HPDE6-E6E7 (cell line): ENCODE data around the gene ADAM10.

Experiments
- DNase-seq: peaks from one replicate; pipeline ENCODE4 v3.0.0; 2011; ENCODE audit warnings: missing footprints; ENCODE audit errors: extremely low spot score

The ADAM10 gene

DNA sequence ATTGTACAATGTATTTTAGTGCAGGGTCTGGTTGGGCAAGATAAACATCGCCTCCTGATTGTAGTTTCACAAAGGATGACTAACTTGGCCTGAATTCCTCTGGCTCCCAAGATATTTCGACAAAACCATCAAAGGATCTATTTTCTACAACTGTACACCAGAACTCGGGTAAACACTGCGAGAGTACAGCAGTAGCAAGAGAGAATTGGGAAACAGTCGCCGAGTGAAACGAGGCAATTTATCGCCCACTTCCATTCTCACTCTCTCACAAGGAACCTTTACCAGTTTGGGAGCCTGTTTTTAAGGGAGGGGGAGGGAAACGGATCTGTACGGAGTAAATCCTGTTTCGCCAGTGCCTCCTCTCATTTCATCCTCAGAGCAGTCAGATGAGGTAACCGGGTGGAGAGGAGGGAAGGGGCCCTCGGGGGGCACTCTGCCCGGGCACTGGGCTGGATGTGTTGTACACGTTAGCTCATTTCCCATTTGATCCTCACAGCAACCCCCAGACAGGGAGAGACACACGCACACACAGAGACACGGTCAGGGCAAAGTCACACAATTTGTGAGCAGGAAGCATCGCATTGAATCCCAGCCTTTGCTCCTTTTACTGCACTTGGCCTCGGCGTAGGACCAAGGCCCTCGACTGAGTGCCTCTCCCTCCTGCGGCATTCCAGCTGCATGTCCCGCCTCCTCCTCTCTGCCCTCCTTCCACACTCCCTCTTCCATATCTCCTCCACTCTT is 197.6 kb downstream of the ADAM10 start:
- DNase-seq, result no peak

DNA sequence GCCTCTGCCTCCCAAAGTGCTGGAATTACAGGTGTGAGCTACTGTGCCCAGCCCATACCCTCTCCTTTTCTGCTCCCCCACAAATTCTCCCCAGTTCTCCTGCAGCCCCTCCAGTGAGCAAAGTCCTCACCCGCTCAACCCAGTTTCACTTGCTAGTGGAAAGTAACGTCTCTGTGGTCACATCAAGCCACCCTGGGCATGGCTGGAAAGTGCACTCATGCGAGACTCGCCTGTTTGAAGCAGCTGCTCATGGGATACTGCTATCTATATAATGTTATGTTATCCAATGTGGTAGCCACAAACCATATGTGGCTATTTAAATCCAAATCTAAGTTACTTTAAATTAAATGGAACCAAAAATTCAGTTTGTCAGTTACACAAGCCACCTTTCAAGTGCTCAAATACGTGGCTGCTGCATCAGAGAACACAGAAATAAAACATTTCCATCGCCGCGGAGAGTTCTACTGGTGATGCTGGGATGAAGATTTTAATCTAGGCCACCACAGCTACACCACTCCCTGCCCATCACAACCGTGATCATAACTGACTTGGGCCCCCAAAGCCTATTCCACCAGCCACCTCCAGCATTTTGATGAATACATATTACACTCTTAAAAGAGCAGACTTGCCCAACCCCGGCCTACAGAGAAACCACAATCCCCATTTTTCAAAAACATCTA is 198.3 kb downstream of the ADAM10 start:
- DNase-seq, result no peak

GRCh38 chr15:58549785-58550074 is 199.8 kb downstream of the ADAM10 start:
- DNase-seq, result no peak

DNA sequence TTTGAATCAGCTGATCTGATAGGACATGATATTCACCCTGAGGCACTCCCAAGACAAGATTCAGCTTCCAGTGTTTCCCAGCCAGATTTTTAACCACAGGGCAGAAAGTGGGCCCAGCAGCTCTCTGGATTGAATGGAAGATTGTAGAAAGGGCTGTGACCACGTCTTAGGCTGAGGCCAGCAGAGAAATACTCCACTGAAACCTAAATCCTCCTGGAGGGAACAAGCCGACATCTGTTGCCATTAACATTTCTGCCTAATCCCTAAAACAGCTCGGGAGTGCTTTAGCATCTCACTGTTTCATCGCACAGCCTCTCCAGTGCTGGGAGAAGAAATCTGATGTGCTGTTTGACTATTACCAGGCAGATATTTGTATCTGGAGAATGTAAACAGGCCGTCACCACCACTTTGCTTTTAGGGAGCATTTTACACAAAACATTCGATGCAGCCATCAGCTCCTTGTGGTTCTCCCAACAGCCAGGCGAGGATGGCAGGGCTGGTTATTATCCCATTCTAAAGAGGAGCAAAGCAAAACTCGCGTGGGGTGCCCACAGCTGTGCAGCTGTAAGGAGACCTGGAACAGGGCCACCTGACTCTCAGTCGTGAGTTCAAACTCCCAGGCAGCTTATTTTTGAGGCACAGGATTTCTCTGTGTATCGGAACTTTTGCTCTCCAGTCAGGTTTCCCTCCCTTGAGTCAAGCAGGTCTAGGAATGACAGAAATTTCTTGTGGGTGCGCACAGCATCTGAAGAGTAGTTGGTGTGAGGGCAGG is 200.3 kb downstream of the ADAM10 start:
- no peak for DNase-seq

DNA sequence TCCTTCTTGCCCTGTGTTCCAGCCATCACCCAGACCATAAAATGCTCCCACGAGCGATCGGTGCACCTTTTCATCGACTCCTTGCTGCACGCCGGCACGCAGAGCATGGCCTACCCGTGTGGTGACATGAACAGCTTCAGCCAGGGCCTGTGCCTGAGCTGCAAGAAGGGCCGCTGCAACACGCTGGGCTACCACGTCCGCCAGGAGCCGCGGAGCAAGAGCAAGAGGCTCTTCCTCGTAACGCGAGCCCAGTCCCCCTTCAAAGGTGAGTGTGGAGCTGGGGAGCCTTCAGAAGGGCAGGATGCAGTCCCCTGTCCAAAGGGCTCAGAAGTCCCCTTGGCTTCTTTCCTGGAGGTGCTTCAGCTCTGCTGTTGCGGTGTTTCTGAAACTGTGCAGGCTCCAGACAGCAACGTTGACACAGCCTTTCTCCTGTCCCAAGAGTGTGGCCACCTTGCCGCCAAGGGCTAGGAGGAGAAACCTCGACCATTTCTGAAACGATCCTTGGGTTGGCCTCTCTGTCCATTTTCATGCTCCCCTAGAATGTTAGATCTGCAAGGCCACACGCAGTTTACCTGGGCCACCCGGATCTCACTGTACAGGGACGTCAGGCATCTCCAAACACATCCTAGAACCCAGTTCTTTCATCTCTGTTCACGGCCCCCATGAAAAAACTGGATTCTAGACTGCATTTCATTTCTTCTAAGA is 201.0 kb downstream of the ADAM10 start:
- DNase-seq, result no peak

- DNase-seq, result no peak
Measured at GRCh38 chr15:58547628-58548307, 201.7 kb downstream of the ADAM10 start.

DNA sequence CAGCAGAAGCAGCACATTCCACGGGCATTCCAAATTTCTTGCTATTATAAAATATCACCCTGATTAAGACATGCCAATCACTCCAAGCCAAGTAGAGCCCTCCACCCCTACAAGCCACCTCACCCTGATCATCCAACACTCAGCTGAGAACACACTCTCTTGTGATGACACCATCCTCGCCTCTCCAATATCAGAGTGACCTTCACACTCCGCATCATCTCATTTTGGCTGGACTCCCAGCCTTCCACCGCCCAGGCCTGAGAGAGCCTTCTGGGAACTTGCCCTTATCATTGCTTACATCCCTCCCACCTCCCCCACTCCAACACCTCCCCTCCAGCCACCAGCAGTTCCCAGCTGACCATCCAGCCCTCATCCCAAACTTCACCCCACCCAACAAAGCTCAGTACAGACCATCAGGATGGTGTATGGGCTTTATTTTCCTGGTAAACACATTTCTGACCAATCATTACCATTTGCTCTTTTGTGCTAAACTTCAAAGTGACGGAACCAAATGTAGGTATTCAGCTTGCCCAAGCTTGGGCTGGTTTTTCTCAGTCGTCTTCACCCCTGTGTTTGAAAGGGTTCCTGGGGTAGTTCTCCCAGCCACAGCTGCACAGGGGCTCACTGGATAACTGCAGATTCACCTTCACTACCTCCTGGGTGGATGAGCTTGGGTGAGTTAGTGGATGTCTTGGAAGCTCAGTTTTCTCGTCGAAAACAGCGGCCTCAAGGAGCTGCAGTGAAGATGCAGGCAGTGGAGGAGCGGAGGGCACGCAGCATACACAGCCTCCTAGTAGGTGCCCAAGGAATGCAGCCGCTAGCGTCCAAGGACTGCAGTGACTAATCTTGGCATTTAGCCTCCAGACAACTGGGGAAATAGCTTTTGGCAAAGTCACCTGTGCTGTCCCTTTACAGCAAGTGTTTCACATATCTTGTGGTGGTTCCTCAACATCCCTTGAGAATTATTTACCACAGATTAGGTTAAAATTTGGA is 202.6 kb downstream of the ADAM10 start:
- peak; percentile 35 for DNase-seq

- no peak for DNase-seq
Measured at GRCh38 chr15:58546066-58546591, 203.4 kb downstream of the ADAM10 start.

DNA sequence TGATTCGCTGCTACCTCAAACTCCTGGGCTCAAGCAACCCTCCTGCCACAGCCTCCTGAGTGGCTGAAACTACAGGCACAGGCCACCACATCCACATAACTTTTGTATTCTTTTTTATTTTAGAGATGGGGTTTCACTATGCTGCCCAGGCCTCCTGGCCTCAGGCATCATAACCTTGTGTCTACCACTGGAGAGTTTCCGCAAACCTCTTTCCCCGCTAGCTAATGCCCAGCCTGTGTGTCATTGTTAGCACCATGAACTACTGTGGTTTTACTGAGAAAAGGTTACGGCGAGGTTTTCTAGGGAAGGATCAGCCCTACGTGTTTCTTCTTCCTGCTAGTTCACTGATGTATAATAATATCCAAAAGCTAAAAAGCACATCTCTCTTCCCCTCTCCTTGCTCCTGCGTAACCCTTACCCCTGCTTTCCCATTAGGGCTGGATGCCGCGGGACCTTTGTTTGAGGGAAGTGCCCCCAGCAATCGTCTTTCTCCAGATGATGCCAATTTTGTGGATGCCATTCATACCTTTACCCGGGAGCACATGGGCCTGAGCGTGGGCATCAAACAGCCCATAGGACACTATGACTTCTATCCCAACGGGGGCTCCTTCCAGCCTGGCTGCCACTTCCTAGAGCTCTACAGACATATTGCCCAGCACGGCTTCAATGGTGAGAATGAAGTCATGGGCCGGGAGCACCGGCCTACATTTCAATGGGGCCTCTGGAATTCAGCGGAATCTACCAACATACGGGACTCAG is 204.0 kb downstream of the ADAM10 start:
- DNase-seq, result no peak

DNA sequence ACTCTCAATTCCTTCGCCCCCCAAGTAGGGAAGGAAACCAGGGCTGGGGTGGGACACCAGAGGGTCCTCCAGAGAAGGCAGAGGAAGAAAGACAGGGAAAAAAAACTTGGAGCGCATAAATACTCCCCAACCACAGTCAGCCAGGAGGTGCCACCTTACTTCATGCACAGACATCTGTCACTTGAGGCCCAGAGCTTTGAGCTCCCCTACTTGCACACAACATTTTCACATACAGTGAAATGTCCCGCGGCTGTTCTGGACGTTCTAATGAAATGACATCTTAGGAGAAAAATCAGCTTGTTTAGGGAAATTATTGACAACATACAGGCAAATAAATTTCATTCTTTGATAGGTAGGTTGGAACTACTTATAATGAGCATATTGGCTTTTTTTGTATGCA is 204.8 kb downstream of the ADAM10 start:
- DNase-seq, result no peak

- no peak for DNase-seq
Measured at GRCh38 chr15:58543664-58544335, 205.7 kb downstream of the ADAM10 start.

DNA sequence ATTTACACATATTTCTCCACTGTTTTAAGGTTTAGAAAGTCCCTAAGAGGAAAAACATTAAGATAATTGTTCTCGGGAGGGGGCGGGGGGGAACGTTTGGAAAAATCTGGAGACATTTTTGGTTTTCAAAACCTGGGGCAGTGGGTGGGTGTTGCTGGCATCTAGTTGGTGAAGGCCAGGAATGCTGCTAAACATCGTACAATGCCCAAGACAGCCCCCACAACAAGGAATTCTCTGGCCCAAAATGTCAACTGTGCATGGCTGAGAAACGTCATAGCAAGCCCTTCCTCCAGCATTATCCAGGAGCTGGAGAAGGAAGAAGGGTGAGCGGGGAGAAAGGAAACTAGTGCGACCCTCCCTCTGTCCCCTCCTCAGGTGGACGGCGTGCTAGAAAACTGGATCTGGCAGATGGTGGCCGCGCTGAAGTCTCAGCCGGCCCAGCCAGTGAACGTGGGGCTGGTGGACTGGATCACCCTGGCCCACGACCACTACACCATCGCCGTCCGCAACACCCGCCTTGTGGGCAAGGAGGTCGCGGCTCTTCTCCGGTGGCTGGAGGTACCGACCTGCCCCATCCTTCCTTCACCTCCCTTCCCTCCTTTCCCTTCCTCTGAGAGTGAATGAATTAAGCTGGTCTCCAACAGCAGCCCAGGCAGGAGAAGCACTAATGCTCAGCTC is 208.0 kb downstream of the ADAM10 start:
- no peak for DNase-seq

GRCh38 chr15:58539548-58539947 is 210.0 kb downstream of the ADAM10 start:
- DNase-seq, result no peak

GRCh38 chr15:58538901-58539300 is 210.6 kb downstream of the ADAM10 start:
- DNase-seq, result no peak
